KOPT-K1 (cell line): Measurements from ENCODE around the gene CDK18.

Experiments
- H3K27ac ChIP-seq: fragments of 200-600 bp; sonication (generic); 2 replicates; pipeline ENCODE4 v1.5.1; 2016; ENCODE audit warnings: antibody characterized with exemption, mild to moderate bottlenecking, low read depth, low read length; ENCODE audit not compliant: poor library complexity, severe bottlenecking
- H3K36me3 ChIP-seq: fragments of 200-600 bp; sonication (generic); 2 replicates; pipeline ENCODE4 v1.5.1; 2017; ENCODE audit warnings: antibody characterized with exemption, mild to moderate bottlenecking, low read length, moderate library complexity; ENCODE audit not compliant: insufficient read depth
- H3K9me3 ChIP-seq: fragments of 200-600 bp; sonication (generic); 2 replicates; pipeline ENCODE4 v1.5.1; 2017; ENCODE audit warnings: antibody characterized with exemption, low read length, mild to moderate bottlenecking; ENCODE audit not compliant: insufficient read depth, poor library complexity, severe bottlenecking

The CDK18 gene

GRCh38 chr1:205545001-205545919 is 40.8 kb downstream of the CDK18 start:
- Histone ChIP-seq H3K9me3 (peaks cover 8% of the 10 kb centered on the region), H3K27ac (no peak overlapping the region), H3K36me3 (no peaks in the 10 kb centered on the region)

GRCh38 chr1:205545991-205546390 is 41.5 kb downstream of the CDK18 start:
- no peak overlapping the region for H3K27ac ChIP-seq
- H3K36me3 ChIP-seq, result no peaks in the 10 kb centered on the region
- peaks cover 8% of the 10 kb centered on the region for H3K9me3 ChIP-seq

GRCh38 chr1:205546541-205546940 is 42.1 kb downstream of the CDK18 start:
- Histone ChIP-seq H3K27ac (no peak overlapping the region), H3K36me3 (no peaks in the 10 kb centered on the region), H3K9me3 (peaks cover 2% of the 10 kb centered on the region)

- no peak overlapping the region for H3K27ac ChIP-seq
- H3K9me3 ChIP-seq, result no peaks in the 10 kb centered on the region
- H3K36me3 ChIP-seq, result no peaks in the 10 kb centered on the region
Measured at GRCh38 chr1:205547936-205548827, 43.7 kb downstream of the CDK18 start.

GRCh38 chr1:205554026-205554811 is 49.8 kb downstream of the CDK18 start:
- Histone ChIP-seq H3K36me3 (no peaks in the 10 kb centered on the region), H3K9me3 (peaks cover 17% of the 10 kb centered on the region), H3K27ac (no peak overlapping the region)

- Histone ChIP-seq H3K27ac (no peak overlapping the region), H3K36me3 (no peaks in the 10 kb centered on the region), H3K9me3 (peaks cover 23% of the 10 kb centered on the region)
Measured at GRCh38 chr1:205561501-205562203, 57.2 kb downstream of the CDK18 start.

GRCh38 chr1:205563927-205564441 is 59.5 kb downstream of the CDK18 start:
- H3K27ac ChIP-seq, result no peak overlapping the region
- H3K9me3 ChIP-seq, result peaks cover 23% of the 10 kb centered on the region
- no peaks in the 10 kb centered on the region for H3K36me3 ChIP-seq

GRCh38 chr1:205565799-205566198 is 61.3 kb downstream of the CDK18 start:
- no peak overlapping the region for H3K27ac ChIP-seq
- H3K36me3 ChIP-seq, result no peaks in the 10 kb centered on the region
- peaks cover 11% of the 10 kb centered on the region for H3K9me3 ChIP-seq

- no peaks in the 10 kb centered on the region for H3K9me3 ChIP-seq
- no peak overlapping the region for H3K27ac ChIP-seq
- H3K36me3 ChIP-seq, result no peaks in the 10 kb centered on the region
Measured at GRCh38 chr1:205567716-205568115, 63.2 kb downstream of the CDK18 start.

- H3K9me3 ChIP-seq, result no peaks in the 10 kb centered on the region
- H3K27ac ChIP-seq, result no peak overlapping the region
- H3K36me3 ChIP-seq, result no peaks in the 10 kb centered on the region
Measured at GRCh38 chr1:205568135-205568468, 63.6 kb downstream of the CDK18 start.

- no peak overlapping the region for H3K27ac ChIP-seq
Measured at GRCh38 chr1:205568469-205569361, 64.2 kb downstream of the CDK18 start.

GRCh38 chr1:205569411-205570172 is 65.1 kb downstream of the CDK18 start:
- Histone ChIP-seq H3K36me3 (no peaks in the 10 kb centered on the region), H3K9me3 (no peaks in the 10 kb centered on the region), H3K27ac (no peak overlapping the region)

More at GRCh38 chr1:205568469-205569361, 64.2 kb downstream of the CDK18 start:
- H3K36me3 ChIP-seq, result no peaks in the 10 kb centered on the region
- H3K9me3 ChIP-seq, result no peaks in the 10 kb centered on the region

GRCh38 chr1:205570173-205570501 is 65.7 kb downstream of the CDK18 start:
- Histone ChIP-seq H3K27ac (no peak overlapping the region), H3K9me3 (no peaks in the 10 kb centered on the region), H3K36me3 (no peaks in the 10 kb centered on the region)
